Measurements from ENCODE around the gene ALPI.

GRCh38 chr2:232464544-232464885 lies 8.6 kb downstream of the ALPI start:
- no peak for TF ChIP-seq SMARCA5 (IDR thresholded peaks at IDR 0.05)
- TF ChIP-seq CTCF (IDR thresholded peaks at IDR 0.05 in 2 of 3, conservative IDR thresholded peaks at IDR 0.05 in 1 of 3; ENCODE audit: control insufficient read depth in 2 of 3, extremely low read depth in 1 of 3, insufficient read depth in 1 of 3, low read depth in 3 of 3, low read length in 3 of 3): no peak
- no peak for TF ChIP-seq USF1 (IDR thresholded peaks at IDR 0.05; ENCODE audit: borderline replicate concordance, extremely low read length, insufficient read depth, low read depth, low read length)
